ENCODE measurements around the gene CD276.

Gene CD276

DNA sequence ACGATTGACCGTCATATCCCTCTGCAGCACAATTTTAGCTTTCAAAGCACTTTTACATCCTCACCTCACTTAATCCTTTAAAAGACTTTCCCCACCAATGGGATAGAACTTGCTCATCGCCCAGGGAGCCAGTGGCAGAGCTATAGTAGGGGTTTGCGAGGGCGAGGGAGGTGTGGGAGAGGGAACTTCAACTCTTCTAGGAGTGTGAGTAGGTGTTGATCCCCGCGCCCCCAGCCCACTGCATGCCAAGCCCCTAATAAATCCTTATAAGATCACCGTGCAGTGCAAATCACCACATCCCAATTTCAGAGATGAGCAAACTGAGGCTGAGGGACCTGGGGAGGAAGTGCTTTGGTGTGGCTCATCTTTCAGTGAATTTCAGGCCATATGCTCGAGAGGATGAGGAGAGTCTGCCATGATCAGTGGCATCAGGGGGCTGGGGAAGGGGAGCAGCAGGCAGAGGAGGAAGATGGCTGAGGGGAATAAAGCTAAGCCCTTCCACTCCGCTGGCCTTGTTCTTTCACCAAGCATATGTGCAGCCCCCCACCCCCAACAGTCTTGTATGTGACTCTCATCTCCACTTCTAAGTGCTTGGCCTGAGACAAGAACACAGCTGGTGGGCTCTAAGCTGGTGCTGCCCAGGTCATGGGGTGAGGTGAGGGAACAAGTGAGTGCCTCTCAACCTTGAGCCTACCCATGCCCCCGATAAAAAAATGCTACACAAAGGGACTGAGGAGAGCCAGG, 63.8 kb downstream of the CD276 start:
- no peak for DNase-seq (ENCODE audit: low read depth)

GRCh38 chr15:73748730-73749129, 64.5 kb downstream of the CD276 start:
- DNase-seq (ENCODE audit: low read depth) = no peak

DNA sequence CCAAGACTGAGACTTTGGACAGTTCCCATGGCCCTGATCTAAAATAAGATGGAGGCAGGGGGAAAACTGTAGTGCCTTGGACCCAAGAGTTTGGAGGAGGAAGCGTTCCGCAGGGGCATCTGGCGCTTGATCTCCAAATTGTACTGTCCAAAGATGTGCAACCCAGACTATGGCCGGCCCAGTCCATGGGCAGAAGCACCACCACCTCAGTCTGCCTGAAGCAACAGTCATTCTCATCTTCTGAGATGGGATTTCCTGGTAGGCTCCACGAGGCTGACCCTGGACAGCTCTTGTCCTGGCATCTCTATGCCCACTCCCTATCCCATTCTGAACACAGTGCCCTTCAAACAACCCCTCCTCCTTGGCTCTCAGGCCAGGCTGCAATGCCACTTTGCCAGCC, 65.3 kb downstream of the CD276 start:
- DNase-seq (ENCODE audit: low read depth) = no peak

DNA sequence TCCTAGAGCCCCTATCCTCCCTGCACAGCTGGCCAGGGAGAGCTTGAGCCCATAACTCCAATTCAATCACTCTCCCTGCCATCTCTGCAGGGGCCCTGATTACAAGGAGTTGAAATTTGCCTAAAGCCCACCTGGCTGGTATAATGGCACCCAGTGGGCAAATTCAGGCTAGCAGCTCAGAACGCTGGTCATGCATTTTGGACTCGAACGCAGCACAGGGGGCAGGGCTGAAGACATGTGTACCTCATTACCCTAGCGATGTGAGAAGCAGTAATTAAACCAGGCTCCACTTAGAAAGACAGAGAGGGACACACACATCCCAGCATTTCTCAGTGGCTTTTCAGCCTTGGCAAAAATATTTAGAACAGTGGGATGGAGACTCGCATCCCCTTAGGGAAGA, 65.8 kb downstream of the CD276 start:
- DNase-seq (ENCODE audit: low read depth) = no peak

- DNase-seq (ENCODE audit: low read depth) = no peak
These were observed 66.3 kb downstream of the CD276 start for GRCh38 chr15:73750438-73750837.

GRCh38 chr15:73750951-73751350, 66.8 kb downstream of the CD276 start:
- DNase-seq (ENCODE audit: low read depth) = no peak

- no peak for DNase-seq (ENCODE audit: low read depth)
These were observed 67.3 kb downstream of the CD276 start for GRCh38 chr15:73751511-73751898.

DNA sequence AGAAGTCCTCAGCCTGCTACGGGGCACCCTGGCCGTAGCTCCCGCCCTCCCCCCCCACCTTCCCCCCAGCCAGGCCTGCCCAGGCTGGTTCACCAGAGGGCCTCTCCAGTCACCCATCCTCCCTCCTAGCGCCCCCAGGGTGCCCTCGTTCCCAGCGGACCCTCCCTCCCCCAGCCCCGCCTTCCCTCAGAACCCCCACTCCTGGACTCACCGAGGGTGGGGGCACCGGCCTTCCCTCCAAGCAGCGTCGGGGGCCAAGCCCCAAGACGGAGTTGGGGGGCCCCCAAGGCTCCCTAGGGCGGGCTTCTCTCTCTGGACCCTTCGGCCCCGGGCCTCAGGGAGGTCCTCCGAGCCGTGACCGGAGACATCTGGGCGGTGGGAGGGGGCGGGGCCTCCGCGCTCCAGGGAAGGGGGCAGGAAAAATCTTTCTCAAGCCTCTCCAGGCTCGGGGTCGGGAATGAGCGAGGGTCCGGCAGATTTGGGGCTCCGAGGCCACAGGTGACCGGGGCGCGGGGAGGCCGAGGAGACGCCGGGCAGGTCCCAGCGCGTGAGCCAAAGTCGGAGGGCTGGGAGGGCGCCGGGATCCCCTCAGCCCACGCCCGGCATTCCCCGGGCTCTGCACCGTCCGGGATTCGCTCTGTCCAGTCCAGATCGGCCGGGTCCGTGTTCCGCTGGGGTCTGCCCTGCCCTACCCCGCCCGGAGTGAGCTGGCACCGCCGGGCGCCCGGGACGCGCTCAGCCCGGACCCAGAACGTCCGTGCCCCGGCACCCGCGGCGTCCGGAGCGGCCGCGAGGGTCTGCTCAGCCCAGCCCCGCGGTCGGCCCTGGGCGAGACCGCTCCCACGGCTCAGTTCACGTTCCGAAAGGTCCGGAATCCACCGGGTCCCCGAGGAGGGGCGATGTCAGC, 68.0 kb downstream of the CD276 start:
- DNase-seq (ENCODE audit: low read depth) = no peak

DNA sequence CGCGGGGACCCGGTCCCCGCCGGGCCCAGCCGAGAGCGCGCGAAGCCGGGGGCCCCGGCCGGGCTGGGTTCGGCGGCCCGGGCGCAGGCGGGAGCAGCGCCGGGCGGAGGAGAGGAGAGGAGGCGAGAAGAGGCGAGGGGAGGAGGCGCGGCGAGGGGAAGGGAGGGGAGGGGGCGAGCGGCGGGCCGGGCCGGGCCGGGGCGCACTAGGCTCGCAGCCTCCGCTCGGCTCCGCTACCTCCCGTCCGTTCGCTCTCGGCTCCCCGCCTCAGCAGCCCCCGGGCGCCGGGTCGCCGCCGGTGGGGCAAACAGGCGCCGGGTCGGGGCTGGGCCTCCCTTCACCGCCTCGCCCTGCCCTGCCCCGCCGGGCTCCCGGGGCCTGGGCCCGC, 68.6 kb downstream of the CD276 start:
- no peak for DNase-seq (ENCODE audit: low read depth)

DNA sequence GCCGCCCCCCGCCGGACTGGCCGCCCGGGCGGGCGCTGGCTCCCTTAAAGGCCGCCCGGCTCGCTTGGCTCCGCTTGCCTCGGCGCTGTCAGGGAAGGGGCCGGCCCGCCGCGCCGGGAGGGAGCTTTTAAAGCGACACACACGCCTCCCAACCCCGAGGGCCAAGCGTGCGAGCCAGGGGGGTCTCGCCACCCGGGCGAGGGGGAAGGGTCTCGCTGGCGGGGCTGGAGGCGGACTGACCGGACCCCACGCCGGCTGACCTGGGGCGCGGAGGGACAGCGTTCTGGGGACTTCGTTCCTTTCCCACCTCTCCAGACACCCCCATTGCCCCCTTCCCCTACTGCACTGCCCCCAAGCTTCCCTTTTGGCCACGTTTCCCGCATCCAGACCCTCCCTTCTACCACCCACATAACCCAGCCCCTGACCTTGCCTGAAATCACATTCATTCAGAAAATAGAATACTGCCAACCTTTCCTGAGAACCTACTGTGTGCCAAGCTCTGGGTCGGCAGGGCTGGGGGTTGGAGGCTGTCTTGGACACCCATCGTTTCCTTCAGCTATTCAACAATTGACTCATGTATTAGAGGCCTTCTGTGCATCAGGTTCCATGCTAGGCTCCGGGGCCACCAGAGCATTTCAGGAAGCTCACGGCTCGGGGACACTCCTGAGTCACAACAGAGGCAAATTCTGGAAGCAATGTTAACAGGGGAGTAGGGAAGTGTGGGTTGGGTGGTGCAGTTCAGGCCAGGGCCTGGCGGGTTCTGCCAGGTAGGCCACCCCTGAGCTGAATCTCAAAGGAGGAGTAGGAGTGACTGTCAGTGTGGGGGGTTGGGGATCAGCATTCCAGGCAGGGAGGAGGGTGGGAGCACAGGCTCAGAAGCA, 69.3 kb downstream of the CD276 start, which contains the start of gene INSYN1:
Gene INSYN1 (minus strand): TSS at position 102 of the 881 bp plus-strand sequence. CDS start 2,221 bp downstream, outside the sequence.
- DNase-seq (ENCODE audit: low read depth) = no peak

- DNase-seq (ENCODE audit: low read depth) = no peak
These were observed 70.3 kb downstream of the CD276 start for GRCh38 chr15:73754461-73754860.

DNA sequence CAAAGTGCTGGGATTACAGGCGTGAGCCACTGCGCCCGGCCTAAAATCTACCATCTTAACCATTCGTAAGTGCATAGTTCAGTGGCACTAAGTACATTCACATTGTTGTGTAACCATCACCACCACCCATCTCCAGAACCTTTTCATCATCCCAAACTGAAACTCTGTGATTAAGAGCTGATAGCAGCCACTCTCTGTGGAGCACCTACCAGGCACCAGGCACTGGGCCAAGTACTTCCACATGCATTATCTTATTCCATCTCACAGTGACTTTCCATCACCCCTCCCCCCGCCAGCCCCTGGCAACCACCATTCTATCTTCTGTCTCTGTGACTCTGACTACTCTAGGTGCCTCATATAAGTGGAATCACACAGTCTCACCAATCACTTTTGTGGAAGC, 71.3 kb downstream of the CD276 start:
- DNase-seq (ENCODE audit: low read depth) = no peak

DNA sequence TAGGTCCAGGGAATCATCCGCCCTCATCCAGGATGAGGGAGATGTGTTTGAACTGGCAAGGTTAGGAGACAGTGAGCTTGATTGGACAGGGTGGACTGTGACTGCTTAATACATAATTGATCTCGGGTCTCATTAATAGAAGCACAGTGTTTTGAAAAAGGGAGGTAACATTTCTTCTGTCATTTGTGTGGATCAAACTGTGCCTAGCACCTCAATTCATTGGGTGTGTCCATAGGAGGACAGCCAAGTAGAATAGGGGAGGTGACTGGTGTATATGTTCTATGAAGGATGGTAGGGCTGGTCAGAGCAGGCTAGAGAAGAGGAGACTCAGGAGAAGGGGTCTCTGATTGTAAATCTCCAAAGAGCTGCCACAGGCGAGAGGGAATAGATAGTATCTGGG, 71.8 kb downstream of the CD276 start:
- DNase-seq (ENCODE audit: low read depth) = no peak

- no peak for DNase-seq (ENCODE audit: low read depth)
These were observed 72.2 kb downstream of the CD276 start for GRCh38 chr15:73756390-73756789.

- no peak for DNase-seq (ENCODE audit: low read depth)
These were observed 72.8 kb downstream of the CD276 start for GRCh38 chr15:73756947-73757513.

GRCh38 chr15:73757571-73757970, 73.4 kb downstream of the CD276 start:
- DNase-seq (ENCODE audit: low read depth) = no peak

- no peak for DNase-seq (ENCODE audit: low read depth)
These were observed 74.3 kb downstream of the CD276 start for GRCh38 chr15:73758461-73758860.

DNA sequence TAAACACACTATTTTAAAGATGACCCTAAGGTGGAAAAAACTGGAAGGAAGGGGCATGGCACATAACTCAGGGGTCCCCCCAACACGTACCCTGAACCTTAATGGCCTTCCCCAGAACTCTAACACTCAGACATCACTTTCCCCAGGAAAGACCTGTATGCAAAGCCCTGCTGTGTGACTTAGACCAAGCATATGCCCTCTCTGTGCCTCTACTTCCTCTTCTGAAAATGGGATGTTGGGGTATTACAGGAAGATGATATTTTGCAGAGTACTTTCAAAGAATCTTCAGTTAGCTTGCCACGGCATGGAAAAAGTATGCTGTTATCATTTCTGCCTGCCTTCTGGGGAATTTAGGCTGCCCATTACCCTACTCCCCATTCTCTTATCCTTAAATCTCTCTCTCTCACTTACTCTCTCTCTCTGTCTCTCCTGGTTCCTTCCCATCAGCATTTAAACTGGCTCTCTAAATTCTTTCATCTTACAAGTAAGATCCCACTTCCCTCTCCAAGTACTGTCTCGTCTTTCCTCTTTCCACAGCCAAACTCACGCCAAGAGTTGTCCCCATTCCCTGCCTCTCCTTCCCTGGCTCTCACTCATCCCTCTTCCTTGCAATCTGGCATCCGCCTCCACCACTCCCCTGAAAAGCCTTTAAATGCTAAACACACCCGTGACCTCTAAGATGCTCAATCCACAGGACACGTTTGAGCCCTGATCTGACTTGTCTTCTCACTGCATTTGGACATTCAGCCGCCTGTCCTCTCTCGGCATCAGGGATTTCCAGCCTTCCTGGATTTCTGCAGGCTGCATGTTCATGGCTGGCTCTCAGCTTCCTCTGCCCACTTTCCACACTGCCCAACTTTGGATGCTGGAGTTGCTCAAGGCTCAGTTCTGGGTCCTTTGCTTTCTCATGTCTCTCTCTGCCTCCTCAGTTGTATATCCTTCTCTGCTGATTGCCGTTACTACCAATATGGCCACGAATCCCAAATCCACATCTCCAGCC, 76.4 kb downstream of the CD276 start:
- DNase-seq (ENCODE audit: low read depth) = no peak

GRCh38 chr15:73763931-73764330, 79.7 kb downstream of the CD276 start:
- no peak for DNase-seq (ENCODE audit: low read depth)

All from stimulated activated CD8-positive, alpha-beta memory T cell treated with anti-CD3 and anti-CD28 coated beads, Interleukin-12 subunit alpha, Interleukin-12 subunit beta, amount 100 ng/mL, for 1 hour (primary cell).